NCI-H1417 (cell line): ENCODE results near the gene C9orf152.
A peak's percentile ranks its signal among the peaks of the same experiment; 100 is the strongest.
"Not testable (repeated sequence)": the region's sequence is repeated elsewhere in the genome, so short reads cannot be mapped to it uniquely, and the experiment has no call there.

Experiments
- DNase-seq, 3 experiments: peaks; one replicate each; lab custom pipeline; 2025; lab: John Stamatoyannopoulos, UW

Gene C9orf152, protein sequence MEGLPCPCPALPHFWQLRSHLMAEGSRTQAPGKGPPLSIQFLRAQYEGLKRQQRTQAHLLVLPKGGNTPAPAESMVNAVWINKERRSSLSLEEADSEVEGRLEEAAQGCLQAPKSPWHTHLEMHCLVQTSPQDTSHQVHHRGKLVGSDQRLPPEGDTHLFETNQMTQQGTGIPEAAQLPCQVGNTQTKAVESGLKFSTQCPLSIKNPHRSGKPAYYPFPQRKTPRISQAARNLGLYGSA

DNA sequence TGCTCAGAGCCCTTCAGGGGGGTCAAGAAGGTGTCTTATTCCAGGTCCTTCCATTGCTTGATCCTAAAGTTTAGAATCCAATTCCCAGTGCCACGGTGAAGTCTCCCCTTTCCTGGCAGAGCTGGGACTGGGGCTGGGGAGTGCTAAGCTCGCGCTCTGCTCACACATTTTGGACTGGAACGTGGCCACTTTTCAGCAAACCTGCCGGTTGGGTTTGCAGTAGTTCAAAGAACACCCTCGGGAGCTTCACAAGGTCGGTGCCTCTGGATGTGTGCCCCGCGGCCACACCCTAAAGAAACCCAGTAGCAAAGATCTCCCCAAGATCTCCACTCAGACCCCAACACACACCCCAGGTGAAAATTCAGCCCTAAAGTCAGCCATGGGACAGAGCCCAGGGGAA lies at the start of gene C9orf152:
TSS of gene C9orf152 (minus strand) at position 129 of the 400 bp plus-strand sequence. CDS start 580 bp downstream, outside the sequence.
- no peak for DNase-seq

DNA sequence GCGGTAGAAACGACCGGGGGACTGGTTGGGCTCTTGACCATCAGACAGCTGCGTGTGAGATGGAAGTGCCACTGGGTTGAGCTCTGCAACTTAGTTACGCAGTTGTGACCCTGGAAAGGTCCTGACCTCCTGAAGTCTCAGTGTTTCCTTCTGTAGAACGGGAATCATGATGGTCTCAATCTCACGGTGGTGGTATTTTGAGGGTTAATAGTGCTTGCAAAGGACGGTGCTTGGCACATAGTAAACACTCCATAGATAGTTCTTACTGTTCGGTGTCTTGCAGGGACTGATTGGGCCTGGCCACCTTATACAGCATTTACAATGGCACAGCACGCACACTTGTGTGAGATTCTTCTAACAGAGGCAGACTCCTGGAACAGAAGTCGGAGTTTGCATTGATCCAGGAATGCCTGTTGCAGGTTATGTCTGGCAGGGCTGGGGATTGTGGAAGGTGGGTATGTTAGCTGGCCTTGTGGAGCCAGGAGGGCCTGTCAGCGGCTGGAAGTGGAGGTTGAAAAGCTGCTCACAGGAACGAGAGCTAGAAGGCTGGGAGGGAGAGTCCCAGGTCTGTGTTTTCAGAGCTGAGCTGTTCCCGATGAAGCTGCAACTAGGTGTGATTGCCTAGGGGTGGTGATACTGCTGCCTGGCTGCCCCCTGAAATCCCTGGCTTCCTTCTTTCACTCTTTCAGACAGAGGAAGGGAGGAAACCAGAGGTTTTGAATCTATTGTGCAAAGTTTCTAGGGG lies 49.3 kb upstream of the C9orf152 start:
- DNase-seq, result no peak

DNA sequence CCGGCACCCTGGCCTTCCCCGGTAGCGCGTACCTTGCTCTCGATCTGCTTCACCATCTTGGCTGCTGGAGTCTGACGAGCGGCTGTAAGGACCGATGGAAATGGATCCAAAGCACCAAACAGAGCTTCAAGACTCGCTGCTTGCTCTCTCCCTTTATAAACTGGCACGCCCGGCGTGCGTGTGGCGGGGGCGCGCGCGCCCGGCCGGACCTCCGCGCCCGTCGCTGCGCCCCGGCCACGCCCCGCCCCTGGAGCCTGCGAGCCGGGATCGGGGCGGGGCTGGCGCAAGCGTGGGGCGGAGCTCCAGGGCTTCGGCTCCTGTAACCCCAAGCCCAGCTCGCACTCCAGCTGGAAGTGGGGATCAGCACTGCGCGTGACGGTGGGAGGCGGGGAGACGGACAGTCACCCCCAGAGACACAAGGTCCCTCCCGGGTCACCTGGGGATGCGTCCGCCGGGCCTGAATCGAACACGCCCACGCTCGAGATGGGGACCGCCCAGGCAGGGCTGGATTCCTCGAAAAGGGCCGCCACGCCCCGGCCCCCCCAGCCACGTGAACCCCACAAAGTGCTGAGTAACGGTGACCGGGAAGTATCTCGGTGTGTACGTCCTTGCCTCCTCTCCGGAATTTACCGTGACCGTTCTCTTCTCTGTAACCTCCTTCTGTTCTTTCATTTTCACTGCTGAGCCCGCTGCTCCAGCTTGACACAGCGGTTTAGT lies 48.6 kb upstream of the C9orf152 start, which contains the start of gene TXN:
TSS of gene TXN (minus strand) at position 128 of the 717 bp plus-strand sequence. CDS start at position 56, 72 bp downstream.
- DNase-seq, result peak; percentile 78 to 94 (median 93)

DNA sequence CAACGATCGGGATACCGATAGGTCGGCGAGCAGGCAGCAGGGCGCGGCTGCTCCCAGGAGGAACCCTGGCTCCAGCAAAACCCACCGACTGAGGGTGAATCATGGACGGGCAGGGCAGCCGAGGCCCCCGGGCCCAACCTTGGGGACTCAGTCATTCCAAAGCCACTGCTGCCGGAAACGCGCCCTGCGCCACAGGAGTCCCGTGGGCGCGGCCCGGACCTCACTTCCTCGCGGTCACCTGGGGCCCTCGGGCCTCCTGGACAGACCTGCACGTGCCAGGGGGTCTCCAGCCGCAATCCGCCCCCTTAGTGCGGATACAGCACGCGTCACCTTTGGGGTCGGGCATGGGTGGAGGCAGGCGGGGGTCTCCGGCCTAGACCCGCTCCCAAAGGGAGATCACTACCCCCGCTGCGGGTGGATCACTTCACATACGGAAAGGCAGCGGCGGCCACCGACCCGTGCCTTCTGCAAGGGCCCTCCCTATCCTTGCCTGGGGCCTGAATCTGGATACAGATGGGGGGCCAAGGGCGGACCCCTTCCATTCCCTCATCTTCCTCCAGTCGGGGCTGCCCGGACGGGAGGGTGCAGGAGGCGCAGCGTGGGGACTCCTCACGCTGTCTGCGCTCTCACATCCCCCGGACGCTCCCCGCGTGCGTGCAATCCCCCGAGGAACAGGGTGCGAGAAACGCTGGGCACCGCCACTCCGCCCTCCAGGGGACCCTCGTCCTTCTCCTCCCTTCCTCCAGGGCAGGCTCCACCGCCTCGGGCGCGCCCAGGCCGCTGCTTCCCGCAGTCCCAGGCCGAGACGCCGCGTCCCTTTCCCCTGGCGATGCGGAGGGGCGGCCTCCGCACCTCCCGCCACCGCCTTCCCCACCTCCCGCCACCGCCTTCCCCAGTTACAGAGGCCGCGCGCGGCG lies 47.8 kb upstream of the C9orf152 start:
- peak in 2 of 3 experiments; percentile 80 to 84 for DNase-seq

DNA sequence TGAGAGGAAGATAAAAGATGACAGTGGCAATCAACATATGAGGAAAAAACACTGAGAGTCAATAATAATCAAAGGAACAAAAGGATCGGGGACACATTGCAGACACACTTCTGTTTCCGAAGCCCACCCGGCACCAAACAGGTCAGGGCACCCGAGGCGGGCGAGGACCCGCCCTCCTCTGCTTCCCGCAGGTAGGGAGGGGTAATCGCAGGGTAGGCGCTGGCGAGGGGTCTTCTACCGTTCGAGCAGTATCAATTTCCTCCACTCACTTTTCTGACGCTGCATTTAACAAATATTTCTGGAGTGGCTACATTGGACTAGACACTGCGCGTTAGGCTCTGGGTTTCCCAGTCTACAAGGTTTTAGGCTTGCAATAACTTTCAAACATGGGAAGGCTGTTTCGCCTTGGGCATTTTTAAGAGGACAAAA lies 47.1 kb upstream of the C9orf152 start:
- no peak for DNase-seq

DNA sequence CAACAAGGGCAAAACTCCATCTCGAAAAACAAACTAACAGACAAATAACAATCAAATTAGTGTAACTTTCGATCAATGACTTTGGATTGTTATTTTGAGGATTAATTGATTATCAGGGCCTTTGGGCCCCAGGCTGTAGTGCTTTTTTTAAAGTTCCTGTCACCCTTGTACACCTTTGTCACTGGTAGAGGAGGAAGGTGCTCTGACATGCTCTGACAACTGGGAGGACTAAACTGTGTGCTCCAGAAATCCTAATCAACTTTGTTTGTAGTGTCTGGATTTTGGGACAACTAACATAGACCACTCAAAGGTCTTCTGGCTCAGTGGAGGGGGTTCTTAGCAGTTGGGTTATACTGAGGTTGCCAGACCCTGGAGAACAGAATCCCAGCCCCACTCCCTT lies 46.5 kb upstream of the C9orf152 start:
- DNase-seq, result no peak

DNA sequence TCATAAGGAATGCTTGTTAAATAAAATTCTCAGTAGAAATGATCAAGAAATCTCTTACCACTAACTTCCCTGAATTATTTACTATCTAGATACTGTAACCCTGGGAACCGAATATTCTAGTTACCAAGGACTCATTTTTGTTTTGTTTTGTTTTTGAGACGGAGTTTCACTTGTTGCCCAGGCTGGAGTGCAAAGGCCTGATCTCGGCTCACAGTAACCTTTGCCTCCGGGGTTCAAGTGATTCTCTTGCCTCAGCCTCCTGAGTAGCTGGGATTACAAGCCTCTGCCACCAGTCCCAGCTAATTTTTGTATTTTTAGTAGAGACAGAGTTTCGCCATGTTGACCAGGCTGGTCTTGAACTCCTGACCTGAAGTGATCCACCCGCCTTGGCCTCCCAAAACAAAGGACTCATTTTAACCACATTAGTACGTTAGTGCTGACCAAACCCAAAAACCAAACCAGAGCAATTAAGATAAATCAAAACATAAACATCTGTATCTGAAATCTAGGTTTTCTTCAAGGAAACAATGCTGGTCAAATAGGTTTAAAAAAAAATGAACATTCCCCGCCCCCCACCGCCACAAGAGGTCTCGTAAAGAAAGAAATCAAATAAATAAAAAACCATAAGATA lies 44.7 kb upstream of the C9orf152 start:
- no peak for DNase-seq

DNA sequence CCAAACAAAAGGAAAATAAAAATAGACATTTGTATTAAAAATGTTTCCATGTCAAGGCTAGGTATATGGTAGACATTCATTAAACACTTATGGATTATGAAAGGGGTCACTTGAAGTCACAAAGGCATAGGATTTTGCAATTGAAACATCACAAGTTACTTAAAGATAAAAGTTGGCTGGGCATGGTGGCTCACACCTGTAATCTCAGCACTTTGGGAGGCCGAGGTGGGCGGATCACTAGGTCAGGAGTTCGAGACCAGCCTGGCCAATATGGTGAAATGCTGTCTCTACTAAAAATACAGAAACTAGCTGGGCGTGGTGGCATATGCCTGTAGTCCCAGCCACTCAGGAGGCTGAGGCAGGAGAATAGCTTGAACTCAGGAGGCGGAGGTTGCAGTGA lies 43.8 kb upstream of the C9orf152 start:
- DNase-seq, result not testable (repeated sequence)

DNA sequence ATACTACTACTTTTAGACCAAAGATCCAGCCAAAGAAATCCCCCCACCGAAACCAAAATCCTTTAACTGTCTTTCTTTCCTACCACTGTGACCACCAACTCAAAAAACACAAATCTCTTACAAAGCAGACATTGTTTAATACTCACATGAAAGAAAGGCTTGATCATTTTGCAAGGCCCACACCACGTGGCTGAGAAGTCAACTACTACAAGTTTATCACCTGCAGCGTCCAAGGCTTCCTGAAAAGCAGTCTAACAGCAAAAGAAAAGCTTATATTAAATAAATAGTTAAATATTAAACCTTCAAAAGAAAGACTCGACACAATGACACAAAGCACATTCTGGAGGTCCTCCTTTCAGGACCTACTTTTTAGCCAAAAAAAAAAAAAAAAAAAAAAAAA lies 43.3 kb upstream of the C9orf152 start:
- no peak for DNase-seq

DNA sequence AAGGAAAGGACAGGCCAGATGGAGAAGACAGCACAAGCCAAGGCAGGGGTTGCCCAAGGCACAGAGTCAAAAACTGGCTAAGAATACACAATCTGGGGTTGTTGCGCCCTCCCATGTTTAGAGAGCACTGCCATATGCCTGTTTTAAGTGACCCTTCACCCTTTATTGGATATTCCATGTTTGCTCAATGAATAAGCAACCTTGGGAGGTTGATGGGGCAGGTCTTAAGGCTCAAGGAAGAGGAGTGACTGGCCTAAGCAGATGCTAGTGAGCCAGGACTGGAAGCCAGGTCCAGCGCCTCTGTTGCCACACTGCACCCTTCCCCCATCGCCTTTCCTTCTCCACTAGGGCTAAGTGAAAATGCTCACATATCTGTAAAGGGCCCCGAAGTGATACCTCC lies 41.6 kb upstream of the C9orf152 start:
- no peak for DNase-seq

DNA sequence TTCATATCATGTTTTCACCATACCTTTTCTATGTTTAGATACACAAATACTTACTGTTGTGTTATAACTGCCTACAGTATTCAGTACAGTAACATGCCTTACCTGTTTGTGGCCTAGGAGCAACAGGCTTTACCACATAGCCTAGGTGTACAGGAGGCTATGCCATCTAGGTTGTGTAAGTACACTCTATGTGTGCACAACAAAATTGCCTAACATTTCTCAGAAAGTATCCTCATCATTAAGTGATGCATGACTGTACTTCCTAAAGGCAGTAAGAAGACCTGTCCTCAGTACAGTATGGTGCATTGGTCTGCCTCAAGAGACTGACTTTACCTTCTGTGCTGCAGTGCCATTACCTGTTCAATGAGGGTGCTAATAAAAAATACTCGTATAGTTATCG lies 40.4 kb upstream of the C9orf152 start:
- DNase-seq, result no peak

DNA sequence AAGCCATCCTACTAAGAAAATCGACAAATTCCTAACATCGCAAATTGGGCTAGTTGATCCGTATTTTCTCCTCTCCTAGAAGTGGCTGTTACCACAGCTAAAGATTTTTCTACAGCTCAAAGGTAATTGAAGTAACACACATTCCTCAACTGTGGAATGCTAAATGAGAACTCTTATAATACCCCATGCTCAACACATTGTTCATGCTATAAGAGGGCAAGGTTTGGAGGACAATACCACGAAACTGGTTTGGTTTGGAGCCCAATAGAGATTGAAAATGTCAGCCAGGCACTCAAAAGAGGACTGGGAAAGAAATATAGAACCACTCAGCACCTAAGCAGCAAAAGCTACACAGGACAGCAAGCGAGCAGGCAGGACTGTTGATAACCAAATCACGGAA lies 38.3 kb upstream of the C9orf152 start:
- no peak for DNase-seq

DNA sequence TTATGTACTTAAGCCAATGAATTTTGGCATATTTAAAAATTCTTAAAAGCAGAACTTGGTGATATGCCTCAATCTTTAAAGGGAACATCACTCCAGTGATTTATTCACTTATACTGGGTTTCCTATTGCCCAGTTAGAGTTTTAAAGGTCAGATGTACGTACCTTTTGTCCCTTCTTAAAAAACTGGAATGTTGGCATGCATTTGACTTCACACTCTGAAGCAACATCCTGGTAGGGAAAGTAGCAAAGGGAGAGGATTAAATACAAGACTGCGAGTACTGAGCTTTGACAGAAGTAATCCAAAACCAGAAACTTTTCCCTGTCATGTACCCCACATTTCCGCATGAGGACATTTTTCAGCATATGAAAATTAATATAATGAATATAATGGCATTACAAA lies 36.7 kb upstream of the C9orf152 start:
- no peak for DNase-seq

DNA sequence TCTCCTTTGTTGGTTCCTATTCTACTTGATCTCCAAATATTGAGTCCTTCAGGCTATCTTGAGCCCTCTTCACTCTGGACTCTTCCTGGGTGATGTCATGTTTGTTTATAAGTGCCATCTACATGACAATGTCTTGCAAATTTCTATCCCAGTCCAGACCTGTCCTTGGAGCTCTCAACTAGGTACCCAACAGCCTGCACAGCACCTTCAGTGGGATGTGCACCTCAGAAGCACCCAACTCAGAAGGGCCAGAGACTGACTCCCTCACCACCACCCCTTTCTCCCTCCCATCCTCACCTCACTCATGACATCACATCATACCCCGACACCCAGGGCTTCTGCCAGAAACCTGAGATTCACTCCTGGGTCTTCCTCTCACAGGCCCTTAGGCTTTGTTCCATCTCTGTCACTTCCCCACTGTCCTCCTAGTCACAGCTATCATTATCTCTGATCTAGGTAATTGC lies 33.9 kb upstream of the C9orf152 start:
- DNase-seq, result no peak

DNA sequence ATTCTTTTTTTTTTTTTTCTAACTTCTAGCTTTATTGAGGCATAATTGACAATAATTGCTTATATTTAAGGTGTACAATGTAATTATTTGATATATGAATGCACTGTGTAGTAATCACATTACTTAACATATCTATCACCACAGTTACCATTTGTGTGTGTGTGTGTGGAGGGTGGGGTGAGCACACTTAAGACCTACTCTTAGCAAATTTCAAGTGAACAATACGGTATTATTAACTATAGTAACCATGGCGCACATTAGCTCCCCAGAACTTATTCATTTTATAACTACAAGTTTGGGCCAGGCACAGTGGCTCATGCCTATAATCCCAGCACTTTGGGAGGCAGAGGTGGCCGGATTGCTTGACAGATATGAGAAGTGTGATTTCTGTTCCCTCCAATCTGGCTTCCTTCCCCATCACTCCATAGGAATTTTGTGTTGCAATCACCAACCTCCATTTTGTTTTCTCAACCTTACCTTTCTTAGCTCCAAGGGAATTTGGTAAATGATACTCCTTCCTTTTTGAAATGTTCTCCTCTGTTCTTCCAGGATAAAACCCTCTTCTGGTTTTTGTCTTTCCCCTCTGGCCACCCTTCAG lies 33.4 kb upstream of the C9orf152 start:
- no peak for DNase-seq

DNA sequence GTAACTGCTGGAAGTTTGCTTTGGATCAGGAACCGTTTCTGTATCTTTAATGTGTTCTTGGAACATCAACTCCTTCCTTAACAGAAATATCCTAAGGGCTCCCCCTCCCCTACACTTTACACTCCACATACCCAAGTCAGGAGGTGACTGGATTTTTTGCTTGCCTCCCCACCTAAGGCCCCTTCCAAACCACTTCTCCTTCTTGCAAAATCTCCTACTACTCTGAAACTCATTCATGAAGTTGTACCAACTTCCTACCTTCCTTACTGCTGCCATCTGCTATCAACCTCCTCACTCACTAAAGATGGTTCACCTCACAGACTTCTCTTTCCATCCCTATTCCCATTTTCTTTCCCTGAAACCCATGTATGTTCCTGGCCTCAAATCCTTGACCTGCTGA lies 32.2 kb upstream of the C9orf152 start:
- DNase-seq, result no peak

DNA sequence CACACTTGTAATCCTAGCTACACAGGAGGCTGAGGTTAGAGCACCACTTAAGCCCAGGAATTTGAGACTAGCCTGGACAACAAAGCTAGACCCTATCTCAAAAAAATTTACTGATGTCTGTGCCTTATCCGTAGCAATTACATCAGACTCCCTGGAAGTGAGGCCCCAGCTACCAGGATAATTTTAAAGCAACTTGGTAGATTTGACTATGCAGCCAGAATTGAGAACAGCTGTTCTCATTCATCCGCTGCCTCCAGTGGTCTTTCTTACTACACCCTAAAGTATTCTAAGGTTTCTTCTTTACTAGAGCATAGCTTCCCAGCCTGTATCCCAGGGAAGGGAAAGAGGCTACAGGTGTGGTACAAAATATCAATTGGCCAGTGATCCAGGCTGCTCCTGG lies 20.4 kb upstream of the C9orf152 start:
- no peak for DNase-seq

DNA sequence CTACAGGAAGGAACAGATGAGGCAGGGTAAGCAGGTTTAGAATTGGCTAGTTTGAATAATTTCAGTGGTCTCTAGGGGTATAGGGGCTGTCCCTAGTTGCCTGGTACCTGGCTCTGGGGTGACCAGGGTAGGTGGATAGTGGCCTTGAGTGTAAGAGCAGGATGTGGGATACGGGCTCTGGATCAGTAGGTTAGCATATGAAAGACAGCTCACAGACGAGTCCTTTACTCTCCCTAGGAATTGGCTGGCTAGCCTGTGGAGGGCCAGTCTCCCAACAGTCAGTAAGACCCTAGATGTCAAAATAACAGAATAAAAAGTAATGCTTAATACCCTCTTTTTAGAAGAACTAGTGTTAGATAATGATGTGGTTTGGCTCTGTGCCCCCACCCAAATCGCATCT lies 16.6 kb upstream of the C9orf152 start:
- DNase-seq, result no peak

DNA sequence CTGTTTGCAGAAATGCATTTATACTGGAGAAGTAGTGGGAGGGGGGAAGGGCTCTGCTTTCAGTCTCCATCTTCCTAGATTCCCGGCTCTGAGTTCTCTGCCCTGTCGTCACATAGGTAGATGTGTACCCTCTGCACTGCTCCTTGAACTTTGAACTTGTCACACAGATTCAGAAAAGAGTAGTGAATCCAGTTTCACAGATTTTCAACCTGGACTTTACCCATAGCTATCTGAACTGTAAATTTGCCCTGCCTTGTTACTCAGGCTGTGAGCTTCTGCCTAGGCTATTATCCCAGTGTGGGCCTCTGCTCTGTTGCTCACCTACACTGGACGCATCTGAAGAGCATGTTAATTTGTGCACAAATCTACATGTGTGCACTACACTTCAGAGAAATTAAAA lies 12.8 kb upstream of the C9orf152 start:
- DNase-seq, result no peak

DNA sequence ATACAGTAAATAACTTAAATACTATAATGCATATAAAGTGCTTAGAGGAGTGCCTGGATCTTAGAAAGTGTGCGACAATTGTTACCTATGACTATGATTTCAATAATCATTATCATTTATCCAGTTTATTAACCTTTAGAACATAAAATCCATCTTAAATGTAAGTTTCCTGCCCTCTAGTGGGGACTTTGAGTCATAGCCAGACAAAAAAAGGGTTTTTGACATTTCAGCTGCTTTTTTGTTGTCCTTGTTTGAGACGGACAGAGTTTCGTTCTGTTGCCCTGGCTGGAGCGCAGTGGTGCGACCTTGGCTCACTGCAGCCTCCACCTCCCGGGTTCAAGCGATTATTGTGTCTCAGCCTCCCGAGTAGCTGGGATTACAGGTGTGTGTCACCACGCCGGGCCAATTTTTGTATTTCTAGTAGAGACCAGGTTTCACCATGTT lies 9.7 kb upstream of the C9orf152 start:
- DNase-seq, result peak; percentile 4 to 62 (median 8)
